Adrenal gland (tissue), 12 donors: ENCODE results near the gene GATAD2B. TPM values are rescaled to one million over a fixed set of nuclear protein-coding genes. Genes with fewer than 3 reads are reported as not detected.

ENCODE experiments used
- DNase-seq, 7 donors: peaks; one replicate each; pipeline ENCODE4 v3.0.0-alpha.2; 2019 to 2020
- H3K27ac ChIP-seq, 5 donors: fragments of 200-600 bp; sonication (generic) in 4 of 5; 1 replicate in 3 of 5; 2 replicates in 2 of 5; pipeline versions ENCODE4 v1.5.1 to v1.8.0; 2016 to 2020; ENCODE audit warnings: mild to moderate bottlenecking in 1 of 5
- H3K27me3 ChIP-seq: fragments of 200-600 bp; 2 replicates; pipeline ENCODE4 v1.8.0; 2021
- H3K36me3 ChIP-seq, 2 donors: fragments of 200-600 bp; replicated peaks in 1 of 2; 1 replicate in 1 of 2; 2 replicates in 1 of 2; pipeline versions ENCODE4 v1.5.1 to v1.8.0; 2018 to 2022
- H3K4me1 ChIP-seq, 2 donors: fragments of 200-600 bp; replicated peaks in 1 of 2; 1 replicate in 1 of 2; 2 replicates in 1 of 2; pipeline versions ENCODE4 v1.5.1 to v1.8.0; 2018 to 2021
- H3K4me3 ChIP-seq, 4 donors: fragments of 200-600 bp; sonication (generic) in 3 of 4; one replicate each; pipeline ENCODE4 v1.5.1; 2016 to 2018
- H3K9me3 ChIP-seq, 3 donors: fragments of 200-600 bp; sonication (generic) in 1 of 3; replicated peaks in 1 of 3; 1 replicate in 2 of 3; 2 replicates in 1 of 3; pipeline versions ENCODE4 v1.5.1 to v1.8.0; 2016 to 2021
- POLR2A ChIP-seq, 2 donors: fragments of 450-650 bp; IDR thresholded peaks; one replicate each; pipeline ENCODE4 v1.6.1; 2017; ENCODE audit warnings: antibody characterized with exemption in 2 of 2, mild to moderate bottlenecking in 2 of 2, moderate library complexity in 1 of 2
- WGBS, 4 donors: extraction: QIAGEN DNeasy Blood & Tissue Kit in 2 of 4; methylation state at CpG; one replicate each; pipeline versions ENCODE4 v1.1.5 to v1.1.7; 2013 to 2017; 5-methylcytosine and 5-hydroxymethylcytosine counted together
- intact Hi-C, 2 donors: fragments of 100-400 bp; cut with DNase I; formaldehyde crosslinking; loops; one replicate each; pipeline versions ENCODE4 v1.14.1 to v1.15.0; 2022 to 2023
- polyA plus RNA-seq, 3 donors: library from polyadenylated mRNA; stranded (reverse); fragments of 200-250 nt in 2 of 3; fragments of 350-450 nt in 1 of 3; fragmentation: Illumina TruSeq in 1 of 3; extraction: RNeasy Lipid Tissue Mini Kit (QIAGEN cat#74804) in 1 of 3; gene quantifications; one replicate each; pipeline ENCODE4 v1.2.3, GENCODE V29; 2013 to 2014
- total RNA-seq, 9 donors: library from RNA; depleted of rRNA in 4 of 9; stranded (reverse); fragments of >200 nt in 4 of 9; fragments of 120-200 nt in 1 of 9; fragmentation: NEBNext Ultra II Directional in 1 of 9; extraction: Animal tissue kit (Norgen Biotek cat#: 25700) in 1 of 9; gene quantifications; one replicate each; pipeline versions ENCODE4 v1.1.0 to v1.2.4, GENCODE V29; 2013 to 2023
- TF ChIP-seq, protein P1 (sequence below), 6 experiments: fragments of 450-650 bp in 4 of 6; fragments of 200-600 bp in 2 of 6; sonication (generic) in 1 of 6; IDR thresholded peaks; 1 replicate in 5 of 6; 2 replicates in 1 of 6; pipeline versions ENCODE4 v1.5.1 to v1.8.0; 2016 to 2021; ENCODE audit warnings: antibody characterized with exemption in 6 of 6, mild to moderate bottlenecking in 2 of 6, moderate library complexity in 1 of 6
- donor health status: healthy with polysubstance abuse.
- donor health status: Bipolar disorder and iron deficiency.
- donor health status: DM: yes; HTN: yes; CAD: no.
- donor health status: DM: no; HTN: no; CAD: no.
- donor health status: DM: no; HTN: no; CAD: no.
- donor health status: DM: yes; HTN: yes; CAD: no.

Gene GATAD2B
- total and polyA plus RNA-seq, 12 donors, result 3.0 to 43.3 (median 16.6) TPM

DNA sequence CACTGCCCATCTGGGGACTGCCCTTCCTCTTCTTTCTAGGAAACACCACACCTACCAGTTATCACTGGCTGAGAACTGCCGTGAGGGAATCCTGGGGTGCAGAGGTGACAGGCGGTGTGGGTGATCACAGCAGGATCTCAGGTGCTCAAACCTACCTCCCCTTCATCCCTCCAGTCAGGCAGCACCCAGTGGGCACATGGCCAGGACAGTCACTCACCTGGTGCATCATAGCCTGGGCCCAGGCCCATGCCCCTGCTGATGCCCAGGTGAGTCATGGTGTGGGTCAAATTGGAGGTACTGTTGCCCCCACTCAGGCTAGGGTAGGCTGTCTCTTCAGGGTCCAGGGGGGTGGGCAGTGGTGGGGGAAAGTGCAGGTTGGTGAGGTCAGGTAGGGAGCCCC lies 29.0 kb upstream of the GATAD2B start:
- Histone ChIP-seq H3K9me3 (no peaks in the 10 kb centered on the region), H3K27me3 (no peaks in the 10 kb centered on the region), H3K27ac (no peak overlapping the region), H3K36me3 (peaks cover 0 to 63% of the 10 kb centered on the region in 2 donors), H3K4me3 (no peak overlapping the region), H3K4me1 (peaks cover 8 to 20% of the 10 kb centered on the region in 2 donors)
- DNase-seq, result no peak
- intact Hi-C loops, result loop anchor here in 1 of 2 donors (5.0 kb wide), 1 partner anchor 40 kb away; no protein-coding TSS in a partner anchor
- WGBS, 4 donors, result 88 to 95% (median 91%) methylated on average over 2 of the region's 2 CpGs
- TF ChIP-seq, protein P1, sequence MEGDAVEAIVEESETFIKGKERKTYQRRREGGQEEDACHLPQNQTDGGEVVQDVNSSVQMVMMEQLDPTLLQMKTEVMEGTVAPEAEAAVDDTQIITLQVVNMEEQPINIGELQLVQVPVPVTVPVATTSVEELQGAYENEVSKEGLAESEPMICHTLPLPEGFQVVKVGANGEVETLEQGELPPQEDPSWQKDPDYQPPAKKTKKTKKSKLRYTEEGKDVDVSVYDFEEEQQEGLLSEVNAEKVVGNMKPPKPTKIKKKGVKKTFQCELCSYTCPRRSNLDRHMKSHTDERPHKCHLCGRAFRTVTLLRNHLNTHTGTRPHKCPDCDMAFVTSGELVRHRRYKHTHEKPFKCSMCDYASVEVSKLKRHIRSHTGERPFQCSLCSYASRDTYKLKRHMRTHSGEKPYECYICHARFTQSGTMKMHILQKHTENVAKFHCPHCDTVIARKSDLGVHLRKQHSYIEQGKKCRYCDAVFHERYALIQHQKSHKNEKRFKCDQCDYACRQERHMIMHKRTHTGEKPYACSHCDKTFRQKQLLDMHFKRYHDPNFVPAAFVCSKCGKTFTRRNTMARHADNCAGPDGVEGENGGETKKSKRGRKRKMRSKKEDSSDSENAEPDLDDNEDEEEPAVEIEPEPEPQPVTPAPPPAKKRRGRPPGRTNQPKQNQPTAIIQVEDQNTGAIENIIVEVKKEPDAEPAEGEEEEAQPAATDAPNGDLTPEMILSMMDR (IDR thresholded peaks at IDR 0.05), result no peak
- TF ChIP-seq POLR2A (IDR thresholded peaks at IDR 0.05), result no peak

DNA sequence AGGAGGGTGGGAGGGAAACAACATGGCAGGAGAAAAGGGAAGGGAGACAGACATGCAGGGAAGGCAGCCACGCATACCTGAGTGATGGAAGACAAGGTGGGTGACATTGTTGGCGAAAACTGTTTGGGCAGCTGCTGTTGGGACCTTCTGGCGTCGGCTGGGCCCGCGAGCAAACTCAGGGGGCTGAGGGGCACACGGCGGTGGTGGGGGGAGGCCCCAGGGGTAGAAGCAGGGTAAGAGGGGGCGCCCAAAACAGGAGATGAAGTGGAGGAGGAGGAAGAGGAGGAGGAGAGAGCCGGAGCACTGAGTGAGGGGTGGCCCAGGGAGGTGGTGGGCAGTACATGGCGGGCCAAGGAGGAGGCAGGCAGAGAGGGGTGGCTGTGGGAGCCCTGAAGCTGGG lies 28.4 kb upstream of the GATAD2B start:
- DNase-seq, result no peak

DNA sequence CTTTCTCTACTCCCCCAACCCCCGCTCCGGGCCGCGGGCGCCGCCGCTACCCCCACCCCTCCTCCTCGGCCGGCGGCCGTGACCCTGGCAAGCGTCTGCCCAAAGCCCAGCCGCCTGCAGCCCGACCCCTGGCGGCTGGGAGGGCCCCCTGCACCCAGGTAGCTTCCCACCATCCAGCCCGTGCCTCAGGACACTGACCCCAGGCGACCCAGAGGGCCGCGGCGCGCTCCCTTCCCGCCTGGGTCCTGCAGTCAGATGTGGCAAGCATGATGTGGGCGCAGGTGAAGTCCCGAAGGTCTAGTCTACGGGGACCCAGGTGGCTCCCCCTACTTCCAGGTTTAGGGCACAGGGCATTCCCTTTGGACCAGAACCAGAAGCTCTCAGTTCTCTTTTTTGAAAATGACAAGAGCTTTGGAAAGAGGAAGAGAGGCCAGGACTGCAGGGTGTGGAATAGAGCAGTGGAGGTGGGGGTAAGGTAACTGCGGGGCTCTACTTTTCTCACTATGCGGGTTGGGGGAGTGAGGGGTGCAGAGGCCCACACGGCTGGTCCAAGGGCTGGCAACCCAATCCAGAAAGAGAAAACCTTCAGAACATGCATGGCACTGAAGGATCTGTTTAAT lies 24.0 kb upstream of the GATAD2B start, which contains the start of gene DENND4B:
TSS of gene DENND4B (minus strand) at position 97 of the 620 bp plus-strand sequence. CDS start 2,344 bp downstream, outside the sequence.
- H3K27ac ChIP-seq, result peak within 1 kb of the TSS; percentile 82 to 100 (median 94)
- intact Hi-C loops, result loop anchor here (10.0 kb wide), 1 partner anchor 152 kb away; no protein-coding TSS in a partner anchor
- DNase-seq, result peak; percentile 85 to 91 (median 88)
- WGBS, 4 donors, result 8 to 73% (median 27%) methylated on average over 3 to 28 of the region's 28 CpGs
- no peaks in the 10 kb centered on the region for H3K9me3 ChIP-seq
- peaks cover 0 to 7% of the 10 kb centered on the region in 2 donors for H3K4me1 ChIP-seq
- TF ChIP-seq, protein P1 (IDR thresholded peaks at IDR 0.05), result peak; percentile 84 to 96 (median 88)
- no peak for TF ChIP-seq POLR2A (IDR thresholded peaks at IDR 0.05)
- peaks cover 0 to 57% of the 10 kb centered on the region in 2 donors for H3K36me3 ChIP-seq
- H3K4me3 ChIP-seq, result peak within 1 kb of the TSS in 3 of 4 donors; percentile 46 to 98 (median 75)
- no peaks in the 10 kb centered on the region for H3K27me3 ChIP-seq

More for the DNA sequence above, 28.4 kb upstream of the GATAD2B start:
- 89 to 94% (median 91%) methylated on average over 11 of the region's 11 CpGs for WGBS, 4 donors
- no peak overlapping the region for H3K27ac ChIP-seq
- no peaks in the 10 kb centered on the region for H3K27me3 ChIP-seq
- H3K9me3 ChIP-seq, result no peaks in the 10 kb centered on the region
- no peak overlapping the region for H3K4me3 ChIP-seq
- intact Hi-C loops, result loop anchor here in 1 of 2 donors (5.0 kb wide), 1 partner anchor 39 kb away; no protein-coding TSS in a partner anchor
- TF ChIP-seq POLR2A (IDR thresholded peaks at IDR 0.05), result no peak
- TF ChIP-seq, protein P1 (IDR thresholded peaks at IDR 0.05), result no peak
- H3K36me3 ChIP-seq, result peaks cover 0 to 63% of the 10 kb centered on the region in 2 donors
- H3K4me1 ChIP-seq, result peaks cover 7 to 14% of the 10 kb centered on the region in 2 donors

DNA sequence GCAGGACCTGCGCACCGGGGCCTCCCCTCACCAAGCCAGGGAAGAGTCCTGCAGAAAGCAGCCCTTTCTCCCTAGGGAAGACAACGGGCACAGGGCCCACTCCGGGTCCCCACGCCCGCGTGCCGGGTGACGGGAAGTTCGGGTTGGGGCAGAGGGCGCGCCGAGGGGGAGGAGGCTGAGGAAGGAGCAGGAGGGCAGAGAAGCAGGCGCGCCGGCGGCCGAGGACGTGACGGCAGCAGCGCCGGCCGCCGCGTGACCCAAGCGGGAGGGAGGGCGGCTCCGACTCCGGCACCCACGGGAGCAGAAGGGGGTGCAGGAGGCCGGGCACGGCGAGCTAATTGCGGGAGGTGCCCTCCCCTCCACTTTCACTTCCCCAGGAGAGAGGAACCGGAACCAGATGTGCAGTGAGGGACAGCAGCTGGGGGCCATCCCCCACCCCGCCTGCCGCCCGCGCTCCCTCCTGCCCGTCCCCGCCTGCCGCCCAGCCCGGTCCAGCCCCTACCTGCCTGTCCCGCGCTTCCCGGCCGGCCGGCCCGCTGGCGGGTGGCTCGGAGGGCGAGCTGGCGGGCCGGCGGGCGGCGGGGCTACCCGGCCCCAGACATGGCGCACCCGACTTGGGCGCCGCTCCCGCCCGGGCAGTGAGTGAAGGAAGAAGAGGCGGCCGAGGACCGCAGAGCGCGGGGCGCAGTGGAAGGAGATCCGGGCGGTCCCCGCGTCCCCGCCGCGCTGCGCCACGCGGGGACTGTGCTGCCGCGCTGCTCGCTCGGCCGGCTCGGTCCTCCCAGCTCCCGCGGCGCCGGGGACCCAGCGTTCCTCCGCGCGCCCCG lies 23.2 kb upstream of the GATAD2B start:
- peak overlapping the region; percentile 82 to 100 (median 94) for H3K27ac ChIP-seq
- H3K4me3 ChIP-seq, result peak overlapping the region in 3 of 4 donors; percentile 46 to 98 (median 75)
- peaks cover 0 to 7% of the 10 kb centered on the region in 2 donors for H3K4me1 ChIP-seq
- TF ChIP-seq, protein P1 (IDR thresholded peaks at IDR 0.05), result no peak
- peak; percentile 11 to 68 for TF ChIP-seq POLR2A (IDR thresholded peaks at IDR 0.05)
- no peaks in the 10 kb centered on the region for H3K9me3 ChIP-seq
- intact Hi-C loops, result loop anchor here (10.0 kb wide), 1 partner anchor 151 kb away; no protein-coding TSS in a partner anchor
- 0 to 1% (median 1%) methylated on average over 14 to 92 of the region's 95 CpGs for WGBS, 4 donors
- peak; percentile 85 to 92 (median 90) for DNase-seq
- H3K36me3 ChIP-seq, result peaks cover 0 to 52% of the 10 kb centered on the region in 2 donors
- no peaks in the 10 kb centered on the region for H3K27me3 ChIP-seq
